A673 (cell line): ENCODE results near the gene MEF2A.

Experiments
- EZH2 ChIP-seq: fragments of 200-600 bp; sonication (generic); IDR thresholded peaks from 2 replicates; pipeline ENCODE4 v1.6.1; 2017; ENCODE audit warnings: borderline replicate concordance, low read depth, mild to moderate bottlenecking, mixed read lengths, antibody characterized with exemption, low read length; ENCODE audit not compliant: poor library complexity, severe bottlenecking
- TF ChIP-seq, protein P1 (sequence below): fragments of 300-800, 200-600 bp; sonication (generic); conservative IDR thresholded peaks from 2 replicates; pipeline ENCODE4 v1.5.1; 2017; ENCODE audit warnings: low read depth, mild to moderate bottlenecking, antibody characterized with exemption, low read length, moderate library complexity, mixed read lengths

DNA sequence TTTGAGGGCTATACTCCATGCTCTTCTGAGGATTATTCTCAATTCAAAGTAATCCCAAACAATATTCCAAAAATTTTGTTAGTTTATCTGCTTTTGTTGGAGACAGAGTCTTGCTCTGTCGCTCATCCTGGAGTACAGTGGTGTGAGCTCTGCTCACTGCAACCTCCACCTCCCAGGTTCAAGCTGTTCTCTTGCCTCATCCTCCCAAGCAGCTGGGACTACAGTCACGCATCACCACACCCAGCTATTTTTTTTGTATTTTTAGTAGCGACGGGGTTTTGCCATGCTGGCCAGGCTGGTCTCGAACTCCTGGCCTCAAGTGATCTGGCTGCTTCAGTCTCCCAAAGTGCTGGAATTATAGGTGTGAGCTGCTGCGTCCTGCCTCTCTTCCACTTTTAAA lies 39.1 kb downstream of the MEF2A start:
- TF ChIP-seq, protein P1, sequence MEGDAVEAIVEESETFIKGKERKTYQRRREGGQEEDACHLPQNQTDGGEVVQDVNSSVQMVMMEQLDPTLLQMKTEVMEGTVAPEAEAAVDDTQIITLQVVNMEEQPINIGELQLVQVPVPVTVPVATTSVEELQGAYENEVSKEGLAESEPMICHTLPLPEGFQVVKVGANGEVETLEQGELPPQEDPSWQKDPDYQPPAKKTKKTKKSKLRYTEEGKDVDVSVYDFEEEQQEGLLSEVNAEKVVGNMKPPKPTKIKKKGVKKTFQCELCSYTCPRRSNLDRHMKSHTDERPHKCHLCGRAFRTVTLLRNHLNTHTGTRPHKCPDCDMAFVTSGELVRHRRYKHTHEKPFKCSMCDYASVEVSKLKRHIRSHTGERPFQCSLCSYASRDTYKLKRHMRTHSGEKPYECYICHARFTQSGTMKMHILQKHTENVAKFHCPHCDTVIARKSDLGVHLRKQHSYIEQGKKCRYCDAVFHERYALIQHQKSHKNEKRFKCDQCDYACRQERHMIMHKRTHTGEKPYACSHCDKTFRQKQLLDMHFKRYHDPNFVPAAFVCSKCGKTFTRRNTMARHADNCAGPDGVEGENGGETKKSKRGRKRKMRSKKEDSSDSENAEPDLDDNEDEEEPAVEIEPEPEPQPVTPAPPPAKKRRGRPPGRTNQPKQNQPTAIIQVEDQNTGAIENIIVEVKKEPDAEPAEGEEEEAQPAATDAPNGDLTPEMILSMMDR: no peak
- no peak for TF ChIP-seq EZH2
